Endothelial cell of umbilical vein (primary cell): ENCODE results near the gene TNPO3.

Experiments used
- EZH2 ChIP-seq: IDR thresholded peaks from 2 replicates; pipeline ENCODE4 v1.6.1; 2012; ENCODE audit warnings: borderline replicate concordance, low read depth, mild to moderate bottlenecking, moderate library complexity, low read length, inconsistent platforms; ENCODE audit not compliant: severe bottlenecking
- GATA2 ChIP-seq: IDR thresholded peaks from 2 replicates; pipeline ENCODE4 v1.7.0; 2011; ENCODE audit warnings: low read depth, mild to moderate bottlenecking, moderate library complexity, mixed read lengths, low read length; ENCODE audit not compliant: insufficient read length, insufficient read depth
- JUN ChIP-seq: IDR thresholded peaks from 2 replicates; pipeline ENCODE4 v1.6.1; 2011; ENCODE audit warnings: borderline replicate concordance, low read depth; ENCODE audit not compliant: insufficient read length, insufficient read depth
- MYC ChIP-seq: IDR thresholded peaks from one replicate; pipeline ENCODE4 v1.6.1; 2011; ENCODE audit warnings: mild to moderate bottlenecking, low read depth, low read length
- POLR2A ChIP-seq: IDR thresholded peaks from 2 replicates; pipeline ENCODE4 v1.6.1; 2012; ENCODE audit warnings: low read depth, mild to moderate bottlenecking, control low read depth, low read length
- POLR2AphosphoS5 ChIP-seq: IDR thresholded peaks from 2 replicates; pipeline ENCODE4 v1.6.1; 2012; ENCODE audit warnings: low read depth, mild to moderate bottlenecking, control low read depth, low read length, moderate library complexity; ENCODE audit not compliant: insufficient read depth
- TF ChIP-seq, protein P1 (sequence below), 2 donors: IDR thresholded peaks; 1 replicate in 1 of 2; 2 replicates in 1 of 2; pipeline ENCODE4 v1.5.1; 2011; ENCODE audit warnings: low read length in 2 of 2, mild to moderate bottlenecking in 2 of 2, moderate library complexity in 2 of 2, control low read depth in 1 of 2, inconsistent platforms in 1 of 2, low read depth in 1 of 2; ENCODE audit not compliant: insufficient read depth in 1 of 2; ENCODE audit errors: extremely low read depth in 1 of 2
- TF ChIP-seq, protein P2 (sequence below): IDR thresholded peaks from 2 replicates; pipeline ENCODE4 v1.6.1; 2011; ENCODE audit not compliant: insufficient read depth, insufficient read length

- no peak for TF ChIP-seq JUN
- TF ChIP-seq, protein P1, sequence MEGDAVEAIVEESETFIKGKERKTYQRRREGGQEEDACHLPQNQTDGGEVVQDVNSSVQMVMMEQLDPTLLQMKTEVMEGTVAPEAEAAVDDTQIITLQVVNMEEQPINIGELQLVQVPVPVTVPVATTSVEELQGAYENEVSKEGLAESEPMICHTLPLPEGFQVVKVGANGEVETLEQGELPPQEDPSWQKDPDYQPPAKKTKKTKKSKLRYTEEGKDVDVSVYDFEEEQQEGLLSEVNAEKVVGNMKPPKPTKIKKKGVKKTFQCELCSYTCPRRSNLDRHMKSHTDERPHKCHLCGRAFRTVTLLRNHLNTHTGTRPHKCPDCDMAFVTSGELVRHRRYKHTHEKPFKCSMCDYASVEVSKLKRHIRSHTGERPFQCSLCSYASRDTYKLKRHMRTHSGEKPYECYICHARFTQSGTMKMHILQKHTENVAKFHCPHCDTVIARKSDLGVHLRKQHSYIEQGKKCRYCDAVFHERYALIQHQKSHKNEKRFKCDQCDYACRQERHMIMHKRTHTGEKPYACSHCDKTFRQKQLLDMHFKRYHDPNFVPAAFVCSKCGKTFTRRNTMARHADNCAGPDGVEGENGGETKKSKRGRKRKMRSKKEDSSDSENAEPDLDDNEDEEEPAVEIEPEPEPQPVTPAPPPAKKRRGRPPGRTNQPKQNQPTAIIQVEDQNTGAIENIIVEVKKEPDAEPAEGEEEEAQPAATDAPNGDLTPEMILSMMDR (IDR thresholded peaks at IDR 0.05; ENCODE audit: extremely low read depth in 1 of 2, insufficient read depth in 1 of 2, low read depth in 1 of 2, low read length in 2 of 2) = no peak
- no peak for TF ChIP-seq POLR2A
- TF ChIP-seq EZH2 = no peak
- TF ChIP-seq POLR2AphosphoS5 = no peak
- no peak for TF ChIP-seq MYC
- TF ChIP-seq, protein P2, sequence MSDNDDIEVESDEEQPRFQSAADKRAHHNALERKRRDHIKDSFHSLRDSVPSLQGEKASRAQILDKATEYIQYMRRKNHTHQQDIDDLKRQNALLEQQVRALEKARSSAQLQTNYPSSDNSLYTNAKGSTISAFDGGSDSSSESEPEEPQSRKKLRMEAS = no peak
- TF ChIP-seq GATA2 = no peak
These were observed 119.6 kb downstream of the TNPO3 start for GRCh38 chr7:128935342-128935730.
